Measurements from ENCODE around the gene APP.

The APP gene

GRCh38 chr21:25906587-25906986 lies 264.0 kb downstream of the APP start:
- POLR2A ChIA-PET: no interaction called here
- TF ChIP-seq, protein P1, sequence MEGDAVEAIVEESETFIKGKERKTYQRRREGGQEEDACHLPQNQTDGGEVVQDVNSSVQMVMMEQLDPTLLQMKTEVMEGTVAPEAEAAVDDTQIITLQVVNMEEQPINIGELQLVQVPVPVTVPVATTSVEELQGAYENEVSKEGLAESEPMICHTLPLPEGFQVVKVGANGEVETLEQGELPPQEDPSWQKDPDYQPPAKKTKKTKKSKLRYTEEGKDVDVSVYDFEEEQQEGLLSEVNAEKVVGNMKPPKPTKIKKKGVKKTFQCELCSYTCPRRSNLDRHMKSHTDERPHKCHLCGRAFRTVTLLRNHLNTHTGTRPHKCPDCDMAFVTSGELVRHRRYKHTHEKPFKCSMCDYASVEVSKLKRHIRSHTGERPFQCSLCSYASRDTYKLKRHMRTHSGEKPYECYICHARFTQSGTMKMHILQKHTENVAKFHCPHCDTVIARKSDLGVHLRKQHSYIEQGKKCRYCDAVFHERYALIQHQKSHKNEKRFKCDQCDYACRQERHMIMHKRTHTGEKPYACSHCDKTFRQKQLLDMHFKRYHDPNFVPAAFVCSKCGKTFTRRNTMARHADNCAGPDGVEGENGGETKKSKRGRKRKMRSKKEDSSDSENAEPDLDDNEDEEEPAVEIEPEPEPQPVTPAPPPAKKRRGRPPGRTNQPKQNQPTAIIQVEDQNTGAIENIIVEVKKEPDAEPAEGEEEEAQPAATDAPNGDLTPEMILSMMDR (IDR thresholded peaks at IDR 0.05; ENCODE audit: insufficient read depth, low read length, missing control alignments): no peak
- no peak overlapping the region for H3K4me3 ChIP-seq (ENCODE audit: low read depth, low read length)
- CTCF ChIA-PET: interaction anchor here (1.1 to 3.9 kb wide), 2 partner anchors 10 to 23 kb away, joined by 3 to 28 read pairs; no protein-coding TSS in a partner anchor
- DNase-seq (ENCODE audit: low read depth, low spot score): no peak

DNA sequence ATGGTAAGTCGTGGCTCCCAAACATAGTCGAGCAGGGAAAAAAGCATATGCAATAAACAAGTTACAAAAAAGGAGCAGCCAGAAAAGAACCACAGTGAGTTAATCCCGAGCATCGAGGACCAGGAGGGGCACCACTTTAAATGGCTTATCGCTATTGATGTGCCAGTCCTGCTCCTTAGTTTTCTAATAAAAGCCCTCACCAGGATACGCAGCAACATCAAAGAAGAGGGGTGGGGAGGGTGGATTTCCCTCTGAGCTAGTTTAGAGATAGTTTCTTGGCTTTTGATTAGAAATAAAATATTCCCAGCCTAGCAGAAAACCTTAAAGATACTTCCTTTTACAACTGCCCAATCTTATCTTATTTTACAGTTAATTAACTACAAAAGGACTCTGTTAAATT lies 265.4 kb downstream of the APP start:
- POLR2A ChIA-PET: no interaction called here
- CTCF ChIA-PET: interaction anchor here (3.9 kb wide), 1 partner anchor 9 kb away, joined by 28 read pairs; no protein-coding TSS in a partner anchor
- TF ChIP-seq, protein P1 (IDR thresholded peaks at IDR 0.05; ENCODE audit: insufficient read depth, low read length, missing control alignments): no peak
- H3K4me3 ChIP-seq (ENCODE audit: low read depth, low read length): no peak overlapping the region
- DNase-seq (ENCODE audit: low read depth, low spot score): no peak

- CTCF ChIA-PET: interaction anchor here (3.9 kb wide), 1 partner anchor 8 kb away, joined by 28 read pairs; no protein-coding TSS in a partner anchor
- no peak for DNase-seq (ENCODE audit: low read depth, low spot score)
- no peak overlapping the region for H3K4me3 ChIP-seq (ENCODE audit: low read depth, low read length)
- TF ChIP-seq, protein P1 (IDR thresholded peaks at IDR 0.05; ENCODE audit: insufficient read depth, low read length, missing control alignments): no peak
- POLR2A ChIA-PET: no interaction called here
Measured at GRCh38 chr21:25904044-25904695, 266.4 kb downstream of the APP start.

- POLR2A ChIA-PET: no interaction called here
- CTCF ChIA-PET: no interaction called here
- H3K4me3 ChIP-seq (ENCODE audit: low read depth, low read length): no peak overlapping the region
- TF ChIP-seq, protein P1 (IDR thresholded peaks at IDR 0.05; ENCODE audit: insufficient read depth, low read length, missing control alignments): no peak
- DNase-seq (ENCODE audit: low read depth, low spot score): no peak
Measured at GRCh38 chr21:25903607-25904006, 267.0 kb downstream of the APP start.

DNA sequence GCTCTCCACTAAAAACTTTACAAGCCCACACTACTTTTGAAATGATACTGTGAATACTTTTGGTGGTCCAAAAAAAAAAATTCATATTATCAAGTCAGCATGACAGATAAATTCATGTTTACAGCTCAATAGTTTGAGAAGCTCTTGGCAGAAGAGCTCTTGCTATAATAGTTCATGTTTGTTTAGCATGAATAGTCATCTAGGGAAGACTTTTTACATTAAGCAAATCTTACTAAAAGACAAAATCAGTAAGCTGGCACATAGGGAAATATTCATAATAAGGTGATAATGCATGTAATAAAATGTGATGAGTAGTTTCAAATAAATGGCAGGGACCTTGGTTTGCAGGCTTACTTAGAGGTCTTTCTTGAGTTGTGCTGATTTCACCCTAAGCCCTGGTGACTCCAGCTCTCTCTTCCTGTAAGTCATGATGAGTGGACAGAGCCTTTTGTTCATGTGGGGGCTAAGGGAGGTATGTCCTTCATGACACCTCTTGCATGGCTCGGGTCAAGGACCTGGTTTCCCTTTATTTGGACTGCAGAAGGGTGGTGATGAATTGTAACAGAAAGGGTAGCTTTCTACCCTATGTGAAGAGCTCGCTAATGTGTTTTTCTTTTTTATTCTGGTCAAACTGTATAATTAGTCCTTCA lies 269.1 kb downstream of the APP start:
- no peak for DNase-seq (ENCODE audit: low read depth, low spot score)
- POLR2A ChIA-PET: interaction anchor here (0.7 kb wide), 1 partner anchor 170 kb away, joined by 5 read pairs; no protein-coding TSS in a partner anchor
- CTCF ChIA-PET: interaction anchor here (1.0 to 2.7 kb wide), 5 partner anchors 11 to 412 kb away, joined by 3 to 12 read pairs (median 7); partner anchors contain the start of gene APP
- no peak overlapping the region for H3K4me3 ChIP-seq (ENCODE audit: low read depth, low read length)
- TF ChIP-seq, protein P1 (IDR thresholded peaks at IDR 0.05; ENCODE audit: insufficient read depth, low read length, missing control alignments): no peak

DNA sequence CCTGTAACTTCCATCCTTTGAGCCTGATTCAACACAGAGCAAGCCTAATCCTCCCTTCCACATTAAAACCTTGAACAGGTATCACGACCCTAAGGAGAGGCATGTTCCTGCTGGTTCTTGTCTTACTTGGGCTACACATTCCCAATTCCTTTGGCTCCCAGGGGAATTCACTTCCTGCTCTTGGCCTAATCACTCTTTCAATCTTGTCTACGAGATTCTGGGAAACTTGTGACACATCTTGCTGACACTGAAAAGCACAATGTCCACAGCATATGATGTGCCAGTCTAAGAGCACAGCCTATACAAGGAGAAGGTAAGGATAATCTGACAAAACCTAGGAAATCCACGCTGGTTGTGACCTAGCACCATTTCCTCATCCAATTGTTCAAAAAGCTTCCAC lies 271.9 kb downstream of the APP start:
- DNase-seq (ENCODE audit: low read depth, low spot score): no peak
- no peak overlapping the region for H3K4me3 ChIP-seq (ENCODE audit: low read depth, low read length)
- TF ChIP-seq, protein P1 (IDR thresholded peaks at IDR 0.05; ENCODE audit: insufficient read depth, low read length, missing control alignments): no peak
- CTCF ChIA-PET: interaction anchor here (0.8 to 1.2 kb wide), 5 partner anchors 10 to 272 kb away, joined by 3 to 7 read pairs (median 3); partner anchors contain the start of gene APP
- POLR2A ChIA-PET: no interaction called here
